ENCODE measurements around the gene CSAG1. TPM values are rescaled to one million over a fixed set of nuclear protein-coding genes. Genes with fewer than 3 reads are reported as not detected.
"Not testable (repeated sequence)": the region's sequence is repeated elsewhere in the genome, so short reads cannot be mapped to it uniquely, and the experiment has no call there.

The CSAG1 gene, protein sequence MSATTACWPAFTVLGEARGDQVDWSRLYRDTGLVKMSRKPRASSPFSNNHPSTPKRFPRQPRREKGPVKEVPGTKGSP
- not detected in 2 replicates for total RNA-seq (2014; rRNA removed; shearing (Covaris generic))
- polyA plus RNA-seq (2014; cell fraction: nucleus; rRNA removed), result not detected in 2 replicates

GRCh38 chrX:152733261-152733975 is at the start of gene CSAG1, which contains the start of gene MAGEA12:
TSS of gene CSAG1 (minus strand) at chrX:152733721. CDS start at chrX:152732460, 1,261 bp downstream.
TSS of gene MAGEA12 (plus strand) at chrX:152733757. CDS start at chrX:152736162, 2,405 bp downstream.
- DNase-seq (ENCODE audit: extremely low read depth, low read depth), result no peak

DNA sequence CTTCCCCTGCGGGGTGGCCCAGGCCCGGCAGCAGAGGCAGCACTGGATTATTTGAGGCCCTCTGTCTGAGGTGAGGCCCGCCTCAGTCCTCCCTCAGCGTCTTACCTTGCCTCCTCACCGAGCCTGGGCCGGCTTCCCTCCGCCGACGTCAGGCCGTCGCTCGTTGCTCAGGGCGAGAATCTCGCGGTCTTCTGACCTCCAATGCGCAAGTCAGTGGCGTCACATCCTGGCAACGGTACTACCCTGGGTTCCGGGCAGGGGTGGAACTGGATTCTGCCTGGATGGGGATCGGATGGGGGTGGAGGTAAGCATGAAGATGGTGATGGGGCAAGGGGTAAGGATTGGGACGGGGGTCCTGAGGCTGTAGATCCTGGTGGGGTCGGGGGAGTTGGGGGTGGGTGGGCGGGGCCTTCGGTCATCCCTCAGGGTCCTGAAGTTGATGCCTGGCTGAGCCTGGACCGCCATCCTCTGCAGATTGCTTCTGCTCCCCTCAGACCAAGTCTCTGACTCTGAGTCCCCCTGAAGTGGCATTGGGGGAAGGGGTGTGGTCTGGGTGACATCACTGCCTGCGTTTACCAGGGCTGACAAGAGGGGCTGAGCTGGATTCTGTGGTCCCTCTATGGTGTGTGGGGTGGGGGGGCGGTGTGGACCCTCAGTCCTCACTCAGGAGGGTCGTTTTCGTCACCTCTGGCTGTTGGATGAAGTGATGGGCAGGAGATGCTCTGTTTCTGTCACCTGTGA is 36.2 kb upstream of the CSAG1 start, which contains the start of gene MAGEA6:
Gene MAGEA6 (minus strand): TSS at position 141 of the 741 bp plus-strand sequence. CDS start 2,039 bp downstream, outside the sequence.
- not testable (repeated sequence) for DNase-seq (ENCODE audit: extremely low read depth, low read depth)

DNA sequence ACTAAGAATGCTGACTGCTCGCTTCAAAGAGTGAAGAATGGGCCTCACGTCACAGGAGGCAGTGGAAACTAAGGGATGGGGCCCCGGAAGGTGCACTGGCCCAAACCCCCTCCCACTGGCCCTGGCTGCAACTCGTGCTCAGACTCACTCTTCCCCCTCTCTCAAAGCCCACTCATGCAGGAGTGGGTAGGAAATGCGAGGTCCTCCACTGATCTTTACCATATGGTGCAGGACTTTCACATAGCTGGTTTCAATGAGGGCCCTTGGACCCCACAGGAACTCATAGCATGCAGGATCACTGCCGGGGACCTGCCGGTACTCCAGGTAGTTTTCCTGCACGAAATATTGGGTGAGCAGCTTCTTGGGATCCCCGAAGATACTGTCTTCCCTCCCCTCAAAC is 33.0 kb upstream of the CSAG1 start:
- DNase-seq (ENCODE audit: extremely low read depth, low read depth), result not testable (repeated sequence)

DNA sequence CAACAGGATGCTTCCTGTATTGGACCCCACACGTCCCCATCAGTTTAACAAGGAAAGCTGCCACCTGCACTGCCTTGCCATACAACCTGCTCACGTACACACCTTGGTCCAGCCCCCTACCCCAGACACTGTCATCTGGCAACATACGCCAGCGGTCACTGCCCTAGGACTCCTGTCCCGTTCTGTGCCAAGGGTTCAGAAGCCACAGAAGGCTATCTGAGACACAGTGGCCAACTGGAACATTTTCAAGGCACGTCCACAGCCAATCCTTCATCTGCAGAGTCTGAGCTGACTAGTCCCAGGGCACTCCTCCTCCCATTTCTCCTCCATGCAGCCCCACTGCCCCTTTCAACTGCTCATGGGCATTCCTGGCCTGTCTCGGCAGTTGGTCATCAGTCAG is 28.1 kb upstream of the CSAG1 start:
- DNase-seq (ENCODE audit: extremely low read depth, low read depth), result not testable (repeated sequence)

DNA sequence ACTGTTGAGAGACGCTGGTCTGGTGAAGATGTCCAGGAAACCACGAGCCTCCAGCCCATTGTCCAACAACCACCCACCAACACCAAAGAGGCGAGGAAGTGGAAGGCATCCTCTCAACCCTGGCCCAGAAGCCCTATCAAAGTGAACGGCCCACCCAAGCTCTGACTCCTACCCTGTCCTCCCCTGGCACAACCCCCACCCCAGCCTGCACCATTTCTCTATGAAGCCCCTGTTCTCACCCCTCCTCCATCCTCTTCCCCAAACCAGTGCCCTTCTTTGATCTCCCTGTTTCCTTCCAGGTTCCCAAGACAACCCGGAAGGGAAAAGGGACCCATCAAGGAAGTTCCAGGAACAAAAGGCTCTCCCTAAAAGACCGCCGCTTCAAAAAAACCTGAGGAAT is 26.0 kb upstream of the CSAG1 start:
- DNase-seq (ENCODE audit: extremely low read depth, low read depth), result not testable (repeated sequence)

GRCh38 chrX:152758918-152759317 is 25.4 kb upstream of the CSAG1 start, which contains the start of gene CSAG3:
TSS of gene CSAG3 (plus strand) at chrX:152759218.
- not testable (repeated sequence) for DNase-seq (ENCODE audit: extremely low read depth, low read depth)

DNA sequence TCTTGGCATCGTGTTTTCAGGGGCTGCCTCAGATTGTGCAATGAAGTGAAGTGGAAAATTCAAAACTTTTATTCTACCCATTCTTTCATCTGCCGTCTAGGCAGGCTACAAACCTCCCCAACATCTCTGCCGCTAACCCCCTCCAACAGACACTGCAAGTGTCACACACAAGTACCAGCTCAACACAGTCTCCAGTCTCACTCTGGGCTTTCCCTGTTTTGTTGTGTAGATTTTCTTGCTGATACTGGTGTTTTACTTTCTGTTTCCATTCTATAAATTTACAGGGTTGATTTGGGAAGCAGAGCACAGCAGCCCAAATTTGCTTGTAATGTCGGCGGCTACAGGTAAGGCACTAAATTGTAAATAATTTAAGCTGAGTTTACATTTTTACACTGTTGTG is 21.4 kb upstream of the CSAG1 start:
- not testable (repeated sequence) for DNase-seq (ENCODE audit: extremely low read depth, low read depth)

GRCh38 chrX:152753686-152754650 is 20.4 kb upstream of the CSAG1 start, which contains the start of gene MAGEA2:
TSS of gene MAGEA2 (minus strand) at chrX:152753842. CDS start at chrX:152751363, 2,479 bp downstream.
- not testable (repeated sequence) for DNase-seq (ENCODE audit: extremely low read depth, low read depth)

GRCh38 chrX:152738560-152738959 is 5.0 kb upstream of the CSAG1 start:
- DNase-seq (ENCODE audit: extremely low read depth, low read depth), result no peak

DNA sequence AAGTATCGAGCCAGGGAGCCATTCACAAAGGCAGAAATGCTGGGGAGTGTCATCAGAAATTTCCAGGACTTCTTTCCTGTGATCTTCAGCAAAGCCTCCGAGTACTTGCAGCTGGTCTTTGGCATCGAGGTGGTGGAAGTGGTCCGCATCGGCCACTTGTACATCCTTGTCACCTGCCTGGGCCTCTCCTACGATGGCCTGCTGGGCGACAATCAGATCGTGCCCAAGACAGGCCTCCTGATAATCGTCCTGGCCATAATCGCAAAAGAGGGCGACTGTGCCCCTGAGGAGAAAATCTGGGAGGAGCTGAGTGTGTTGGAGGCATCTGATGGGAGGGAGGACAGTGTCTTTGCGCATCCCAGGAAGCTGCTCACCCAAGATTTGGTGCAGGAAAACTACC is 3.0 kb upstream of the CSAG1 start:
- not testable (repeated sequence) for DNase-seq (ENCODE audit: extremely low read depth, low read depth)

DNA sequence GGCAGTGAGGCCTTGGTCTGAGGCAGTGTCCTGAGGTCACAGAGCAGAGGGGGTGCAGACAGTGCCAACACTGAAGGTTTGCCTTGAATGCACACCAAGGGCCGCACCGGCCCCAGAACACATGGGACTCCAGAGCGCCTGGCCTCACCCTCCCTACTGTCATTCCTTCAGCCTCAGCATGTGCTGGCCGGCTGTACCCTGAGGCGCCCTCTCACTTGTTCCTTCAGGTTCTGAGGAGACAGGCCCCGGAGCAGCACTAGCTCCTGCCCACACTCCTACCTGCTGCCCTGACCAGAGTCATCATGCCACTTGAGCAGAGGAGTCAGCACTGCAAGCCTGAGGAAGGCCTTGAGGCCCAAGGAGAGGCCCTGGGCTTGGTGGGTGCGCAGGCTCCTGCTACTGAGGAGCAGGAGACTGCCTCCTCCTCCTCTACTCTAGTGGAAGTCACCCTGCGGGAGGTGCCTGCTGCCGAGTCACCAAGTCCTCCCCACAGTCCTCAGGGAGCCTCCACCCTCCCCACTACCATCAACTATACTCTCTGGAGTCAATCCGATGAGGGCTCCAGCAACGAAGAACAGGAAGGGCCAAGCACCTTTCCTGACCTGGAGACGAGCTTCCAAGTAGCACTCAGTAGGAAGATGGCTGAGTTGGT is 2.5 kb upstream of the CSAG1 start:
- no peak for DNase-seq (ENCODE audit: extremely low read depth, low read depth)

DNA sequence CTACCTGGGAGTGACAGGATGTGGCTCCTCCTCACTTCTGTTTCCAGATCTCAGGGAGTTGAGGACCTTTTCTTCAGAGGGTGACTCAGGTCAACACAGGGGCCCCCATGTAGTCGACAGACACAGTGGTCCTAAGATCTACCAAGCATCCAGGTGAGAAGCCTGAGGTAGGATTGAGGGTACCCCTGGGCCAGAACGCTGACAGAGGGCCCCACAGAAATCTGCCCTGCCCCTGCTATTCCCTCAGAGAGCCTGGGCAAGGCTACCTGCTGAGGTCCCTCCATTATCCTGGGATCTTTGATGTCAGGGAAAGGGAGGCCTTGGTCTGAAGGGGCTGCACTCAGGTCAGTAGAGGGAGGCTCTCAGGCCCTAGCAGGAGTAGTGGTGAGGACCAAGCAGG is 1.6 kb upstream of the CSAG1 start:
- DNase-seq (ENCODE audit: extremely low read depth, low read depth), result no peak

- DNase-seq (ENCODE audit: extremely low read depth, low read depth), result not testable (repeated sequence)
Measured at GRCh38 chrX:152734143-152734858, 780 bp upstream of the CSAG1 start.

GRCh38 chrX:152725409-152725808 is 8.1 kb downstream of the CSAG1 start:
- DNase-seq (ENCODE audit: extremely low read depth, low read depth), result no peak

DNA sequence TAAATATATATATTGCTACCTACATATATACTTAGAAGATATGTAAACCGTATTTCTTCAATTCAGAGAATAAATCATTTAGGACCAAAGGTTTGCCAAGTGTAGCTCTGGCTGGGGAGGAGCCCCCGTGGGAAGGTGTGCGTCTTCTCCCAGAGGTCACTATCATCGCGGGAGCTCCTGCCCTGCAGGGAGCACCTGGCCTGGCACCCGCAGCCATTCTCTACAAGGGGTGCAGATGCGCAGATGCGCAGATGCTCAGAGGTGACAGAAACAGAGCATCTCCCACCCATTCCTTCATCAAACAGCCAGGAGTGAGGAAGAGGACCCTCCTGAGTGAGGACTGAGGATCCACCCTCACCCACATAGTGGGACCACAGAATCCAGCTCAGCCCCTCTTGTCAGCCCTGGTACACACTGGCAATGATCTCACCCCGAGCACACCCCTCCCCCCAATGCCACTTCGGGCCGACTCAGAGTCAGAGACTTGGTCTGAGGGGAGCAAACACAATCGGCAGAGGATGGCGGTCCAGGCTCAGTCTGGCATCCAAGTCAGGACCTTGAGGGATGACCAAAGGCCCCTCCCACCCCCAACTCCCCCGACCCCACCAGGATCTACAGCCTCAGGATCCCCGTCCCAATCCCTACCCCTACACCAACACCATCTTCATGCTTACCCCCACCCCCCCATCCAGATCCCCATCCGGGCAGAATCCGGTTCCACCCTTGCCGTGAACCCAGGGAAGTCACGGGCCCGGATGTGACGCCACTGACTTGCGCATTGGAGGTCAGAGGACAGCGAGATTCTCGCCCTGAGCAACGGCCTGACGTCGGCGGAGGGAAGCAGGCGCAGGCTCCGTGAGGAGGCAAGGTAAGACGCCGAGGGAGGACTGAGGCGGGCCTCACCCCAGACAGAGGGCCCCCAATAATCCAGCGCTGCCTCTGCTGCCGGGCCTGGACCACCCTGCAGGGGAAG is 19.4 kb downstream of the CSAG1 start, which contains the start of gene MAGEA2B:
Gene MAGEA2B (plus strand): TSS at position 814 of the 973 bp plus-strand sequence. CDS start 2,479 bp downstream, outside the sequence.
- not testable (repeated sequence) for DNase-seq (ENCODE audit: extremely low read depth, low read depth)

GRCh38 chrX:152713195-152713594 is 20.3 kb downstream of the CSAG1 start:
- not testable (repeated sequence) for DNase-seq (ENCODE audit: extremely low read depth, low read depth)

- DNase-seq (ENCODE audit: extremely low read depth, low read depth), result not testable (repeated sequence)
Measured at GRCh38 chrX:152709173-152709572, 24.3 kb downstream of the CSAG1 start, which contains the start of gene CSAG2. TSS of gene CSAG2 (minus strand) at chrX:152709273. CDS start at chrX:152709112, 161 bp downstream.
